ENCODE measurements around the gene KLF5.
"Not testable (repeated sequence)": the region's sequence is repeated elsewhere in the genome, so short reads cannot be mapped to it uniquely, and the experiment has no call there.

KLF5 gene

GRCh38 chr13:73092829-73093228 is 34.0 kb downstream of the KLF5 start:
- Histone ChIP-seq H3K9ac (ENCODE audit: low read depth, low read length, poor library complexity, severe bottlenecking) (no peak overlapping the region), H3K9me3 (ENCODE audit: insufficient read depth, low read depth, low read length) (peaks cover 3% of the 10 kb centered on the region; the same call in 1 of the 2 replicates), H3K4me2 (ENCODE audit: low read depth, low read length, poor library complexity, severe bottlenecking) (no peak overlapping the region), H3K4me1 (ENCODE audit: insufficient read depth, low read length, poor library complexity, severe bottlenecking) (peaks cover 11% of the 10 kb centered on the region), H3K36me3 (ENCODE audit: insufficient read depth, low read length) (no peaks in the 10 kb centered on the region), H2AFZ (ENCODE audit: low read length) (no peak overlapping the region), H3K27me3 (ENCODE audit: insufficient read depth, low read length, poor library complexity, severe bottlenecking) (no peaks in the 10 kb centered on the region), H4K20me1 (ENCODE audit: insufficient read depth, low read length, poor library complexity, severe bottlenecking) (no peaks in the 10 kb centered on the region), H3F3A (ENCODE audit: low read depth) (no peaks in the 10 kb centered on the region), H3K4me3 (ENCODE audit: low read length, poor library complexity, severe bottlenecking) (no peak overlapping the region), H3K79me2 (ENCODE audit: insufficient read depth, low read length) (no peaks in the 10 kb centered on the region), H3K9me2 (replicated peaks; ENCODE audit: low read depth, low read length) (no peaks in the 10 kb centered on the region)
- no peak for TF ChIP-seq EZH2phosphoT487 (IDR thresholded peaks at IDR 0.05; ENCODE audit: borderline replicate concordance)
- no peak for TF ChIP-seq CTCF (conservative IDR thresholded peaks at IDR 0.05; ENCODE audit: low read length)

GRCh38 chr13:73096173-73096572 is 37.4 kb downstream of the KLF5 start:
- no peaks in the 10 kb centered on the region for H3K9me3 ChIP-seq (ENCODE audit: insufficient read depth, low read depth, low read length)
- H3K36me3 ChIP-seq (ENCODE audit: insufficient read depth, low read length), result no peaks in the 10 kb centered on the region
- H3K9ac ChIP-seq (ENCODE audit: low read depth, low read length, poor library complexity, severe bottlenecking), result no peak overlapping the region
- no peaks in the 10 kb centered on the region for H3K4me1 ChIP-seq (ENCODE audit: insufficient read depth, low read length, poor library complexity, severe bottlenecking)
- H2AFZ ChIP-seq (ENCODE audit: low read length), result no peak overlapping the region
- H4K20me1 ChIP-seq (ENCODE audit: insufficient read depth, low read length, poor library complexity, severe bottlenecking), result no peaks in the 10 kb centered on the region
- H3K9me2 ChIP-seq (replicated peaks; ENCODE audit: low read depth, low read length), result no peaks in the 10 kb centered on the region
- no peaks in the 10 kb centered on the region for H3K27me3 ChIP-seq (ENCODE audit: insufficient read depth, low read length, poor library complexity, severe bottlenecking)
- H3K4me3 ChIP-seq (ENCODE audit: low read length, poor library complexity, severe bottlenecking), result no peak overlapping the region
- no peaks in the 10 kb centered on the region for H3F3A ChIP-seq (ENCODE audit: low read depth)
- TF ChIP-seq CTCF (conservative IDR thresholded peaks at IDR 0.05; ENCODE audit: low read length) (no peak), EZH2phosphoT487 (IDR thresholded peaks at IDR 0.05; ENCODE audit: borderline replicate concordance) (no peak)
- no peaks in the 10 kb centered on the region for H3K79me2 ChIP-seq (ENCODE audit: insufficient read depth, low read length)
- H3K4me2 ChIP-seq (ENCODE audit: low read depth, low read length, poor library complexity, severe bottlenecking), result no peak overlapping the region

- H3K4me2 ChIP-seq (ENCODE audit: low read depth, low read length, poor library complexity, severe bottlenecking), result no peak overlapping the region
- no peaks in the 10 kb centered on the region for H3K9me3 ChIP-seq (ENCODE audit: insufficient read depth, low read depth, low read length)
- no peak overlapping the region for H2AFZ ChIP-seq (ENCODE audit: low read length)
- no peak for TF ChIP-seq EZH2phosphoT487 (IDR thresholded peaks at IDR 0.05; ENCODE audit: borderline replicate concordance)
- TF ChIP-seq CTCF (conservative IDR thresholded peaks at IDR 0.05; ENCODE audit: low read length), result no peak
- H3K4me1 ChIP-seq (ENCODE audit: insufficient read depth, low read length, poor library complexity, severe bottlenecking), result no peaks in the 10 kb centered on the region
- no peak overlapping the region for H3K4me3 ChIP-seq (ENCODE audit: low read length, poor library complexity, severe bottlenecking)
- H3K27me3 ChIP-seq (ENCODE audit: insufficient read depth, low read length, poor library complexity, severe bottlenecking), result no peaks in the 10 kb centered on the region
- no peaks in the 10 kb centered on the region for H4K20me1 ChIP-seq (ENCODE audit: insufficient read depth, low read length, poor library complexity, severe bottlenecking)
- H3K9me2 ChIP-seq (replicated peaks; ENCODE audit: low read depth, low read length), result no peaks in the 10 kb centered on the region
- H3F3A ChIP-seq (ENCODE audit: low read depth), result no peaks in the 10 kb centered on the region
- no peaks in the 10 kb centered on the region for H3K36me3 ChIP-seq (ENCODE audit: insufficient read depth, low read length)
- H3K79me2 ChIP-seq (ENCODE audit: insufficient read depth, low read length), result no peaks in the 10 kb centered on the region
- H3K9ac ChIP-seq (ENCODE audit: low read depth, low read length, poor library complexity, severe bottlenecking), result no peak overlapping the region
These were observed 37.8 kb downstream of the KLF5 start for GRCh38 chr13:73096638-73097037.

GRCh38 chr13:73100781-73101180 is 42.0 kb downstream of the KLF5 start:
- H3F3A ChIP-seq (ENCODE audit: low read depth); H3K36me3 ChIP-seq (ENCODE audit: insufficient read depth, low read length); H3K27me3 ChIP-seq (ENCODE audit: insufficient read depth, low read length, poor library complexity, severe bottlenecking); H3K9me3 ChIP-seq (ENCODE audit: insufficient read depth, low read depth, low read length); H3K79me2 ChIP-seq (ENCODE audit: insufficient read depth, low read length); H4K20me1 ChIP-seq (ENCODE audit: insufficient read depth, low read length, poor library complexity, severe bottlenecking); H3K9ac ChIP-seq (ENCODE audit: low read depth, low read length, poor library complexity, severe bottlenecking); H3K4me1 ChIP-seq (ENCODE audit: insufficient read depth, low read length, poor library complexity, severe bottlenecking); H2AFZ ChIP-seq (ENCODE audit: low read length); H3K4me3 ChIP-seq (ENCODE audit: low read length, poor library complexity, severe bottlenecking); H3K9me2 ChIP-seq (replicated peaks; ENCODE audit: low read depth, low read length); H3K4me2 ChIP-seq (ENCODE audit: low read depth, low read length, poor library complexity, severe bottlenecking): not testable (repeated sequence)

Data from Loucy (cell line).